Stimulated activated naive CD4-positive, alpha-beta T cell treated with Interleukin-2 at 50 U/mL for 16 hours (primary cell): ENCODE data around the gene C9orf85.
"Not testable (repeated sequence)": the region's sequence is repeated elsewhere in the genome, so short reads cannot be mapped to it uniquely, and the experiment has no call there.

ENCODE experiments used
- DNase-seq: peaks from one replicate; lab custom pipeline; 2025; lab: John Stamatoyannopoulos, UW

C9orf85 gene, protein sequence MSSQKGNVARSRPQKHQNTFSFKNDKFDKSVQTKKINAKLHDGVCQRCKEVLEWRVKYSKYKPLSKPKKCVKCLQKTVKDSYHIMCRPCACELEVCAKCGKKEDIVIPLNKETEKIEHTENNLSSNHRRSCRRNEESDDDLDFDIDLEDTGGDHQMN

DNA sequence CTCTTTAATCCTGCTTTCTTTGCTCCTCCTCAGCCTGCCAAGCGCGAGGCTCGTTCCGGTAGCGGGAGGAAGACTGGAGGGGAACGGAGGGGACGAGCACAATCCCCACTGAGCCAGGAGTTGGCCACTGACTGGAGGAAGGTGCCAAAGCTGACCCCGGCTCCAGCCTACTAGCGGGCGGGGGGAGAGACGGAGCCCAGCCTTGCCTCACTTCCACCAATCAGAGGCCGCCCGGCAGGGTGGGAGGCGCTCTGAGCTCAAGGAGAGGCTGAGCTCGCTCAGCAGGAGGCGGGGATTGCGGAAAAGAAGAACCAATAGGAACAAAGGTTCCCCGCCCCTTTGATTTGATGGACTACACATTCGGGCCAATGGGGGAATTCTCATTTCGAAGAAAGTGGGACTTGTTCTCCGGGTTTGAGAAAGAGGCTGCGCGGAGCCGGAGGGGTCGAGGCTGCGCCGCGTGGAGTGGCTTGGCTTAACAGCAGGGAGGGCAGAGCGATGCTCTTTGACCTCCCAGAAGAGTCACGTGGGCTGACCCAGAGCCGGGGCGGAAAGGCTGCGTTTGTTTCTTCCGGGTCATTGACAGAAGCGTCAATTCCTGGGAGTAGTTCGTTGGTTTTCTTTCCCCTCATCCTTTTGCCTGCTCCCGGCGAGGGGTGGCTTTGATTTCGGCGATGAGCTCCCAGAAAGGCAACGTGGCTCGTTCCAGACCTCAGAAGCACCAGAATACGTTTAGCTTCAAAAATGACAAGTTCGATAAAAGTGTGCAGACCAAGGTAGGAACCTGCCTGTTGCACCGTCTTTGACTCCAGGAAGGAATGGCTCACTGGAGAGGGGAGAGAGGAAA is at the start of gene C9orf85, which contains the start of gene ABHD17B:
TSS of gene C9orf85 (plus strand) at position 579 of the 847 bp plus-strand sequence. CDS start at position 675, 96 bp downstream.
TSS of gene ABHD17B (minus strand) at position 133 of the 847 bp plus-strand sequence. CDS start 36,113 bp downstream, outside the sequence.
- peak; percentile 100 for DNase-seq

DNA sequence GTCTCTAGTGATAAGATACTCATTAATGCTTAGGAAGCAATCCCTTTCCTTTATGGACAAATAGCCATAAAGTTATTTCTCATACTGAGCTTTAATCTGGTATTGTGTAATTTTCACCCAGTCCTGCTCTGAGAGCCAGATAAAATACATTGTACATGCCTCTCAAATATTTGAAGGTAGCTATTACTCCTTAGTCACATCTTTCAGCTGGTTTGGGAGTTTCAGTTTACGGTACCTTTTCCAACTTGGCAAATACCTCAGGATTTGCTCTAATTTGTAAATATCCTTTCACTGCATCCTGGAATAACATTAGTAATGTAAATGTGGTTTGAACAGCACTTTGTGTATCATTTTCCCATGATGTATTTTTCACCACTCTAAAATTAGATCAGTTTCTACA is 47.8 kb upstream of the C9orf85 start:
- DNase-seq = no peak

DNA sequence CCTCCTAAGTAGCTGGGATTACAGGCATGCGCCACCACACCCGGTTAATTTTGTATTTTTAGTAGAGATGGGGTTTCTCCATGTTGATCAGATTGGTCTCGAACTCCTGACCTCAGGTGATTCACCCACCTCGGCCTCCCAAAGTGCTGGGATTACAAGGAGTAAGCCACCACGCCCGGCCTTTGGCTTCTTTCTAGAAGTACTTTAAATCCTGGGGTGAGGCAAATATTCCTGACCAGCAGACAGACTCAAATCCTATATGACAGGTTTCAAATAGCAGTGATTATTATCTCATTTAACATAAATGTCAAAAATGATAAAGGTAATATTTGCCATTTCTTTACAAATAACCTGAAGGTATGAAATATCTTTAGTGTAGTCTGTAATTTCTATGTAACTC is 36.1 kb upstream of the C9orf85 start:
- no peak for DNase-seq

DNA sequence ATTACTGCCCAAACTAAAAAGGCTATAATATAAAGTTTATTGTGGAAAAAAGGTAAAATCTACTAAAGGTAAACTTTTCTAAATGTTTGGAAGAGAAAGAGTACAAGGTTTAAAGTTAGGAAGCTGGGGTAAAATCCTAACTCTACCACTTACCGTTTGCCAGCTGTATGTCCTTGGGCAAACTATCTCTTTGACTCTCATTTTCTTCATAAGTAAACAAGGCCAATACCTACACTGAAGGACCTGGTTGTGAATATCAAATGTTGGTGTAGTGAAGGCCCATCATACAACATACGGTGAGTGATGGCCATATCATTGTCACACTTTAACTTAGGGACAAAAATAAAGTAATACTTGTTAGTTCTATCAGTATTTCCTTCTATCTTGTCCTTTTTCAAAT is 35.3 kb upstream of the C9orf85 start:
- no peak for DNase-seq

DNA sequence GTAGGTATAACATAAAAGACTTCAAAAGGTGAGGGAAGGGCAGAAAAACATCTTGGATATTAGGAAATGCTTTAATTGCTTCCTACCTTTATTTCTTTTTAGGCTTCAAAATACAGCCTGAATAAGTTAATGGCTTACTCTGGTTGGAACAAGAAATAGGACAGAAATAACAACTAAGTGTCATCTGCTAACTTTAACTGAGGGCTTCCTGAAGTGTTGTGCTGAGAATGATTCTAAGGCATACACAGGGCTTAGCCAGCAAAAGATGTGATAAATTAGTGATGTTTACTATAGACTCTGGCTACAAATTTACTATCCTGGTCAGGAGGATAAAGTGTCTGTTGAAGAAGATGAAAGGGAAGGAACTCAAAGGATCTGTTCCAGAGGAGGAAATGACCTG is 34.6 kb upstream of the C9orf85 start:
- DNase-seq = no peak

DNA sequence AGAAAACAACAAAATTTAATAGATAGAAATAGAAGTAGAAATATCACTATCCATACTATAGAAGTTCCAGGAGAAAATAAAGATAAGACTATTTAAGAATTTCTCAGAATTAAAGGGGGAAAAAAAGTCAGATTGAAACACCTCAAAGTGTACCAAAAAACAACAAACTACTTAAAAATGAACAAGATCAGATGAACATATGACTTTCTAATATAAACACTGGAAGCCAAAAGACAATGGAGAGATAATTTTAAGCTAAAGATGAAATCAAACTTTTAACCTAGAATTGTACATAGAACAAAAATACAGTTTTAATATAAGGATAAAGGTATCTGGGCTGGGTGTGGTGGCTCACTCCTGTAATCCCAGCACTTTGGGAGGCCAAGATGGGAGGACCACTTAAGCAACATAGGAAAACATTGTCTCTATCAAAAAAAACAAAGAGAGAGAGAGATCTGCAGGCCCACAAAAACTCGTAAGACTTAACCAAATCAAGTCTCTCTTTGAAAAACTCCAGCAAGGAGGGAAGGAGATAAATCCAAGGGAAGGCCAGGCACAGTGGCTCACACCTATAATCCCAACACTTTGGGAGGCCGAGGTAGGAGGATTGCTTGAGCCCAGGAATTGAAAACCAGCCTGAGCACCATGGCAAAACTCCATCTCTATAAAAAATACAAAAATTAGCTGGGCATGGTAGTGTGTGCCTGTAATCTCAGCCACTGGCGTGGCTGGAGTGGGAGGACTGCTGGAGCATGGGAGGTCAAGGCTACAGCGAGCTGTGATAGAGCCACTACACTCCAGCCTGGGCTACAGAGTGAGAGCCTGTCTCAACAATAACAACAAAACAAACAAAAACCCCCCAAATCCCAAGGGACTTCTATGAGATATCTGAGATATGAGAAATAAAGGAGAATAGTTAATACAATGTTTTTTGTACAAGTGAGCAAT is 32.8 kb upstream of the C9orf85 start:
- DNase-seq = no peak

DNA sequence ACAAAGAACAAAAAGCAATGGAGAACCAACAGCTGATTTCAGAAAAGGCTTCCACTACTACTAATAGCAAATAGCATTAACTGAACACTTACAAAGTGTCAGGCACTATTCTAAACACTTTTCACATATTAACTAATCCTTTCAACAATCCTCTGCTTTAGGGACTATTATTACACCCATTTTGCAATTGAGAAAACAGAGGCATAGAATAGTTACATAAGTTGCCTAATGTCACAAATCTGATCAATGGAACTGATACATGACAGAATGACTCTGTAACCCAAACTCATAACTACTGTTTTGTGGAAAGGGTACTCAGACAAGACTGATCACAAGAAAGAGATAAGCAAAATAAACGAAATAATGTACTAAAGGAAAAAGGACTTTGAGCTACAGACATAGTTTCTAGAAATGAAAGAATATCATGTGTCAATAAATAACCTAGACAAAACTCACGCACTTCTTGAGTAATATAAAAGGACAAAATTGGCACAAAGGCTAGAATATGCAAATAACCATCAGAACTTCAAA is 31.7 kb upstream of the C9orf85 start:
- no peak for DNase-seq

DNA sequence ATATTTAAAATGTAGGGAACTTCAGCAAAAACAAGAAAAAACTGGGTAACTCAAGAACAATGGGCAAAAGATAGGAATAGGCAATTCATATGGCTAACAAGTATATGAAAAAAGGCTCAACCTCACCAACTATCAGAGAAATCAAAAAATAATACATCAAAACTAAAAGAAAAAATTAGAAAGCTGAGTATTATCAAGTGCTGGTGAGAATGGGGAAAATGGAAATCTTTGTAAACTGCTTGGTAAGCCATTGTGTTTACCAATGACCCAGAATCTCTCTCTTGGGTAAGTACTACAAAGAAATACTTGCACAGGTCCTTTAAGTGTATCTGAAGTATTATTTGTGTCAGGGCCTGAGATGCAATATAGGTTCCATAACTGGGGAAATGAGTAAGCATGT is 27.4 kb upstream of the C9orf85 start:
- DNase-seq = no peak

DNA sequence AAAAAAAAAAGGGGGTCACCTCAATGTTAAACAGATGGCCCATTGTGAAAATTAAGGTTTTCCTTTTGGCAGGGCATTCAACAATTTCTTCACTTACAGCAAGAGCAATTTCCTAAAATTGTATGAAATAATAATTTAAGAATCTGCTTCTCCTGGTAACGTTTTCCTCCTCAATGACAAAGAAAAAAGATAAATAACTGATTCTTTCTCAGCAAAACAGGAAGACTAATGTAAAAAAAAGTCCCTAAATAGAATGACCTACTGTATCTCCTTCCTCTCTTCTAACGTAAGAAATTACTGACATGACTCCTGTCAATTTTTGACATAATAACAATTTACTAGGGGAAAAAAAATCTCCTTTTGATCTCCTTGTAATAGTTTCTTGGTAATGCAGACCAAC is 26.0 kb upstream of the C9orf85 start:
- no peak for DNase-seq

DNA sequence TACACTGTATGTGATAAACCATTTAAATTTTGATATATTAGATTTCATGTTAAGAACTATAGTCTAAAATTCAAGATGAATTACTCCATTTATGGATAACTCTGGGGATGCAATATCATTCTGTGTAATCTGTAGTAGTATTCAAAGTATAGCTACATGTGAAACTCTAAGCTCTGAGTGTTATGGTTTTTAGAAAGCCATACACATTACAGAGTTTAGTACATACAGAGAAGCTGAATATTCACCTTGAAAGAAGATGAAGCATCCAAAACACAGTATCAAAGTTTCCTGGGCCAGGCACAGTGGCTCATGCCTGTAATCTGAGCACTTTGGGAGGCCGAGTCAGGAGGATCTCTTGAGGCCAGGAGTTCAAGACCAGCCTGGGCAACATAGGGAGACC is 25.4 kb upstream of the C9orf85 start:
- DNase-seq = no peak

DNA sequence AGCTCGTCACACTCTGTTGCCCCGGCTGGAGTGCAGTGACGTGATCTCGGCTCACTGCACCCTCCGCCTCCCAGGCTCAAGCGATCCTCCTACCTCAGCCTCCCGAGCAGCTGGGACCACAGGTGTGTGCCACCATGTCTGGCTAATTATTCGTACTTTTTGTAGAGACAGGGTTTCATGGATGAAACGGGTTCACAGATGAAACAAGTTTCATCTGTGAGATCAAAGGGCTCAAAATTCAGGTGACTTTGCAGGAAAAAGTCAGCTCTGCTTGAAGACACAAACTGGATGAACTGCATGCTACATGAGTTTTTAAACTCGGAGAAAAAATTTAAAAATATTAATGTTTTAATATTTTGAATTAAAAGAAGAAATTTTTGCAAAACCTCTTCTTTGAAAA is 24.9 kb upstream of the C9orf85 start:
- DNase-seq = no peak

DNA sequence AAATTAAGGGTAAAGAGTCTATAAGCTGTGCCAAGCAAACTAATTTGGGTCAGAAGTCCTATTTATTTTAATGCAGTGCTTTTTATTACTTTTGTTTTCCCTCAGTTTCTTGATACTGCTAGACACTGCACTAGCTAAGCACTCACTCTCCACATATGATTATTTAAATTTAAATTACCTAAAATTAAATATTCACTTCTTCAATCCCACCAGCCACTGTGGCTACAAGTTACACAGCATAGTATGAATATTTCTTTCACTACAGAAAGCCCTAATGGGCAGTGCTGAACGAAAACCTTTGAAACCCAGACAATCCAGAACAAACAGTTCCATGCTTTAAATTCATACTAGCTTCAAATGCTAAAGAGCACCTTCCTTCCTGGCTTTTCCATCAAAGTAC is 24.1 kb upstream of the C9orf85 start:
- no peak for DNase-seq

DNA sequence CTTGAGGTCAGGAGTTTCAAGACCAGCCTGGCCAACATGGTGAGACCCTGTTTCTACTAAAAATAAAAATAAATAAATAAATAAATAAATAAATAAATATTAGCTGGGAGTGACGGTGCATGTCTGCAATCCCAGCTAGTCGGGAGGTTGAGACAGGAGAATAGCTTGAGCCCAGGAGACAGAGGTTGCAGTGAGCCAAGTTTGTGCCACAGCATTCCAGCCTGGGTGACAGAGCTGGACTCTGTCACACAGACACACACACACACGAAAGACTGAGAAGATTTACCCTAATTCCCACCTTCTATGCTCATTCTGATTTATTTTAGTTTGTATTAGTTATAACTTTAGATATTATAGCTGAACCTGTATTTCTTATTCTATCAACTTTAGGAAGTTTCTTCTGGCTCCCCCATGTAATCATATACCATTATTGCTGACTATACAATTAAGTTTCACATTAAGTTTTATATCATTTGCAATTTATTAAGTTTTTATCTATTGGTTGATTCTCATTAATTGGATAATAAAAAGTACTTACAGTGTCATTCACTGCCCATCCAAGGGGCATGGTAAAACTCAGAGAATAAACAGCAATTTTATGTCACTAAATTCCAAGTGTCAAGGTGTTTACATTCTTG is 21.3 kb upstream of the C9orf85 start:
- no peak for DNase-seq

DNA sequence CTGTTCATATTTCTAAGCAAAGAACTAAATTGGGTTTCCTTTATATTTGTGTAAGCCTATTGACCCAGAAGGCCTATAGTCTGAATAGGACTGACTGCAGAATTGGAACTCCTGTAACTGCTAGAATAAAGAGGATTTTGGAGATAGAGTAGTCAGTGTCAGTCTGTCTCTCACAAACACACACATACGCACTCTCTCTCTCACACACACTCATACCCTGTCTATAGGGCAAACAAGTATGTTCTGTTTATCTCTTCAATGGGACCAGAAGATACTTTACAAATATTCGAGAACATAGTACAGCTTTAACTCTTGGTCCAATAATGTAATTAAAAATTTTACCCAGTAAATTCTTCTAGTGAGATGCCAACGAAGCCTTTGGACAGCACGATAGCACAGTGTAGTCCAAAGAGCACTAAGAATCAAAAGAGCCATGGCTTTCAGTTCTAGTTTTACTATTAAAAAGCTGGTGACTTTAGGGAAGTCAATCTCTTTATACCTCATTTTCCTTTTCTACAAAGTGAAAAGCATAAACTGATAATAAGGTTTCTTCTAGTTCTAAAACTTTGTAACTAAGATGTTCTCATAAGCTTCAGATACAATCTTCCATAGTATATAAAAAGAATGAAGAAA is 19.8 kb upstream of the C9orf85 start:
- no peak for DNase-seq

DNA sequence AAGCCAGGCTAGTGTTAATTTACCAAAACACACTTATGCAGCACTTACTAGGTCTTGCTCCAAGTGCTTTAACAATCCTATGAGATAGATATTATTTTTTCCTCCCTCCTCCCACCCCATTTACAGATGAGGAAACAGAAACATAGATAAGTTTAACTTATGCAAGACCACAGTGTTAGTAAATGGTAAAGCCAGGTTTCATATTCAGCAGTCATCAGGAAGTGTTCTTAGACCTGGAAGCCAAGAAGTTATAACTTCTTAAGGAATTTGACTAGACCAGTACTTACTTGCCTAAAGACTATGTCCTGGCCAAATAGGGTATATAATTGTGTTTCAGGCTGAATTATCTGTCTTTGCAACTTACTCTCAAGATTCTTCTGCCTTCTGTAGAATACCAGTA is 16.3 kb upstream of the C9orf85 start:
- no peak for DNase-seq

DNA sequence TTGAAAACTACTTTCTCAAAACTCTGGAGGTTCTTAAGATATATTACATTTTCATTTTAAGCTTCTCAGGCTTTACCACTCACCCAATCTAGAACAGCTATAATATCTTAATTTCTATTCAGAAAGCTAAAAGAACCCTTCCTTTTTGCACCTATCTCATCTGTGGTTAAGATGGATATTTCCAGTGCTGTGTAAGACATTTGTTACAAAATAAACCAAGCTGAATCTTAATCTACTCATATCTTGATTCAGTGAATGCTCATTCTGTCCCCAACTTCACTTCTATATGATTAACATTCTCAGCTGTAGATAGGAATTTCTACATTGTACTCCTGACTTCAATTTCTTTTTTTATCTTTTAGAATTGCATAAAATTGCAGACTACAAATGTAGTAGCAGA is 15.5 kb upstream of the C9orf85 start:
- no peak for DNase-seq

DNA sequence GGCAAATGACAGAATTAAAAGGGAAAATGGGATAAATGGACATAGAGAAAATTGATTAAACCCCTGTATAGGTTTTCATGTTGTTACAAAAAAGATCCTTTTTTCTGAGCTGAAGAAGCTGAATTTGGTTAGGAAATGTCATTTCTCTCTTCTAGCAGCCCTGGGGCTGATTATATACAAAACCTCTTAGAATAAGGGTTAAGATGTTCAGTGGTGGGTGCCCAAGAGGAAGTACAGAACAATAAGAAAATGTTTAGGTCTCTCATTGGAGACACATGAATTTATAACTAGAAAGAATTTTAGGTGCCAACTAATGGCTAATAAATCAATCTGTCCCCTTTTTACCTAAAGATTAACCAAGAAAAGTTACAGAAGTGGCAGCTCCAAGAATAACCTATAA is 14.7 kb upstream of the C9orf85 start:
- no peak for DNase-seq

DNA sequence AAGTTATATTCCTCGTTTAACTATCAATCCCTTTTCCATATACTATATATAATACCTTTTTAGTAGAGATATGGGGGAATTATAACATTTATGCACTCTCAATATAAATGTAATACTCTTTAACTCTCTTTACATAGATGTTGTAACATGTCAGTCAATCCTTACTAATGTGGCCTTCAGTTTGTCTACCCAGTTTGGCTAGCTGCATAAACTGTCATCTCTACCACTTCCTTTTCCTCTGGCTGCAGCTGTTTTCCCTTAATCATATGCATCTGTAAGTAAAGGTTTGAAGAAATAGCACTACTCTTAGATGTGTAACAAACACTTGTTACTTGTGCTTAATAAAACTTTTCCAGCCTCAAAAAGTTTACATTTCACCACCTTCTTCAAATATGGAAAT is 13.9 kb upstream of the C9orf85 start:
- no peak for DNase-seq

DNA sequence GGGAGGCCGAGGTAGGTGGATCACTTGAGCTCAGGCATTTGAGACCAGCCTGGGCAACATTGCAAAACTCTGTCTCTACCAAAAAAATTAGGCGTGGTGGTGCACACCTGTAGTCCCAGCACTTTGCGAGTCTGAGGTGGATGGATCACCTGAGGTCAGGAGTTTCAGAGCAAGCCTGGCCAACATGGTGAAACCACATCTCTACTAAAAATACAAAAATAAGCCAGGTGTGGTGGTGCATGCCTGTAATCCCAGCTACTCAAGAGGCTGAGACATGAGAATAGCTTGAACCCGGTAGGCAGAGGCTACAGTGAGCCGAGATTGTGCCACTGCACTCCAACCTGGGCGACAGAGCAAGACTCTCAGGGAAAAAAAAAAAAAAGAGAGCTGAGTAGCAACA is 12.7 kb upstream of the C9orf85 start:
- not testable (repeated sequence) for DNase-seq

DNA sequence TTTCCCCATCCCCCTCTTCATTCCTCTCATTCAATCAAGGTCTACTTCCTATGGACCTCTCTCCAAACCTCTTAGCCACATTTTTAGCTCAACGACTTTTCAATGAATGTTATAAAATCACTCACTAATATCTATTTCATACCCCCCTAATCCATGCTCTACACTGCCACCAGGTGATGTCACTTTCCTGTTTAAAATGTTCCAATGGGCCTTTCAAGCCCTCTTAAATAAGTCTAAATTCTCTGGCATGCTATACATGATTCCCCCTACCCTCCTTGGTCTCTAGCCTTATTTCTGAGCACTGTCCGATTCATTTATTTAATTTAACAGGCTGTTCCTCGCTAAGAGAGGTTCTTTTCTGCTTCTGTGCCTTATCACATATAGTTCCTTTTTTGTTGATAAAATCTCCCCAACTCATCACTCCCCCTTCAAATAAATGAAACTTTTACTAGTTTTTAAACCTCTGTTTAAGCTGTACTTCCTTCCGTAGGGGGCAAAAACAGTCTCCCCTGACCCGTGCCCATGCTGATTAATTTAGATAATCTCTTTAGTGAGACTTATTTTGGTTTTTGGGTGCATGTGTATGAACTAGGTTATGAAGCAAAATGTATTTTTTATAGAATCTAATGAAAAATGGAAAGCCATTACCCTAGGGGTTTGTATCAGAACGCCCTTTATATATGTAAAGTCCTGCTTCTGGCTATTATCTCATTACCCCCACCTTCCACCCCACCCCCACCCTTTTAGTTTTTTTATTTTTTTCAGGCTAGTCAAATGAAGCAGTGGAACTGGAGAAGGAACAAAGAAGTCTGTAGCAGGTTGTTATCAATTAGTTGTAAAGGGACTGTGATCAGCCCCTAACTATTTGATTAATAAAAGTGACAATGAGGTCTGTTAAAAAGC is 9.5 kb upstream of the C9orf85 start:
- DNase-seq = no peak
